Psoas muscle (tissue), 8 donors: Measurements from ENCODE around the gene SLC39A10. TPM values are rescaled to one million over a fixed set of nuclear protein-coding genes. Genes with fewer than 3 reads are reported as not detected.

ENCODE experiments used
- ATAC-seq, 4 donors: fragments of 200-7000 bp; cut with Tn5 transposase; one replicate each; pipeline ENCODE4 v1.9.1; 2020; ENCODE audit warnings: moderate library complexity in 3 of 4, mild to moderate bottlenecking in 2 of 4
- DNase-seq, 2 donors: peaks; one replicate each; pipeline ENCODE4 v3.0.0-alpha.2; 2020
- H3K27ac ChIP-seq: fragments of 200-600 bp; one replicate; pipeline ENCODE4 v1.8.0; 2022
- H3K27me3 ChIP-seq, 3 donors: fragments of 200-600 bp in 1 of 3; one replicate each; pipeline versions ENCODE4 v1.6.1 to v1.8.0; 2013 to 2022; ENCODE audit warnings: low read length in 2 of 3, mild to moderate bottlenecking in 2 of 3, moderate library complexity in 1 of 3; ENCODE audit not compliant: insufficient read depth in 3 of 3
- H3K36me3 ChIP-seq, 2 donors: fragments of 200-600 bp in 1 of 2; one replicate each; pipeline versions ENCODE4 v1.6.1 to v1.8.0; 2013 to 2022; ENCODE audit warnings: low read depth in 1 of 2, mild to moderate bottlenecking in 1 of 2, moderate library complexity in 1 of 2; ENCODE audit not compliant: insufficient read depth in 1 of 2
- H3K4me1 ChIP-seq: fragments of 200-600 bp; one replicate; pipeline ENCODE4 v1.8.0; 2022
- H3K4me3 ChIP-seq: fragments of 200-600 bp; one replicate; pipeline ENCODE4 v1.8.0; 2022; ENCODE audit warnings: mild to moderate bottlenecking
- H3K9me3 ChIP-seq: fragments of 200-600 bp; one replicate; pipeline ENCODE4 v1.8.0; 2022
- WGBS, 3 donors: extraction: QIAGEN DNeasy Blood & Tissue Kit; methylation state at CpG; one replicate each; pipeline versions ENCODE4 v1.1.6 to v1.1.7; 2013; 5-methylcytosine and 5-hydroxymethylcytosine counted together
- intact Hi-C, 2 donors: fragments of 100-400 bp; cut with DNase I; formaldehyde crosslinking; loops; one replicate each; pipeline versions ENCODE4 v1.11.0 to v1.14.2; 2022
- long read RNA-seq, 2 donors: library from polyadenylated mRNA; unstranded; transcript quantifications; one replicate each; pipeline ENCODE4 v2.0.0, GENCODE V29; 2021
- polyA plus RNA-seq, 3 donors: library from polyadenylated mRNA; stranded (reverse); fragments of 200-250 nt; gene quantifications; one replicate each; pipeline ENCODE4 v1.2.3, GENCODE V29; 2013
- total RNA-seq, 4 donors: library from RNA; stranded (reverse); fragmentation: NEBNext Ultra II Directional in 2 of 4; extraction: Animal tissue kit (Norgen Biotek cat#: 25700) in 2 of 4; gene quantifications; one replicate each; pipeline versions ENCODE4 v1.2.1 to v1.2.4, GENCODE V29; 2021 to 2023
- TF ChIP-seq, protein P1 (sequence below): fragments of 200-600 bp; IDR thresholded peaks from one replicate; pipeline ENCODE4 v1.8.0; 2022; ENCODE audit warnings: antibody characterized with exemption
- donor health status: healthy with polysubstance abuse.
- donor health status: DM: no; HTN: no; CAD: no; lungs with moderate emphysema.
- donor health status: Bipolar disorder and iron deficiency.
- donor health status: healthy.
- donor health status: DM: yes; HTN: yes; CAD: no.
- donor health status: DM: no; HTN: no; CAD: no.
- donor health status: DM: no; HTN: no; CAD: no.
- donor health status: DM: yes; HTN: yes; CAD: no.

SLC39A10 gene, protein sequence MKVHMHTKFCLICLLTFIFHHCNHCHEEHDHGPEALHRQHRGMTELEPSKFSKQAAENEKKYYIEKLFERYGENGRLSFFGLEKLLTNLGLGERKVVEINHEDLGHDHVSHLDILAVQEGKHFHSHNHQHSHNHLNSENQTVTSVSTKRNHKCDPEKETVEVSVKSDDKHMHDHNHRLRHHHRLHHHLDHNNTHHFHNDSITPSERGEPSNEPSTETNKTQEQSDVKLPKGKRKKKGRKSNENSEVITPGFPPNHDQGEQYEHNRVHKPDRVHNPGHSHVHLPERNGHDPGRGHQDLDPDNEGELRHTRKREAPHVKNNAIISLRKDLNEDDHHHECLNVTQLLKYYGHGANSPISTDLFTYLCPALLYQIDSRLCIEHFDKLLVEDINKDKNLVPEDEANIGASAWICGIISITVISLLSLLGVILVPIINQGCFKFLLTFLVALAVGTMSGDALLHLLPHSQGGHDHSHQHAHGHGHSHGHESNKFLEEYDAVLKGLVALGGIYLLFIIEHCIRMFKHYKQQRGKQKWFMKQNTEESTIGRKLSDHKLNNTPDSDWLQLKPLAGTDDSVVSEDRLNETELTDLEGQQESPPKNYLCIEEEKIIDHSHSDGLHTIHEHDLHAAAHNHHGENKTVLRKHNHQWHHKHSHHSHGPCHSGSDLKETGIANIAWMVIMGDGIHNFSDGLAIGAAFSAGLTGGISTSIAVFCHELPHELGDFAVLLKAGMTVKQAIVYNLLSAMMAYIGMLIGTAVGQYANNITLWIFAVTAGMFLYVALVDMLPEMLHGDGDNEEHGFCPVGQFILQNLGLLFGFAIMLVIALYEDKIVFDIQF
- total RNA-seq (1 to 10 TPM; 3.8 to 7.7 (median 6.3) TPM), polyA plus RNA-seq (1 to 10 TPM in 2 of 3 donors, under 1 TPM in 1; 0.98 to 2.2 (median 1.7) TPM)
- long read RNA-seq, donor 1, partial matches to known transcripts, result 1 of 2 reads
- long read RNA-seq, donor 1, other reads (novel, unspliced or antisense), result 1 of 2 reads
- long read RNA-seq, donor 2, full-length matches to known transcripts, result 1 of 2 reads
- long read RNA-seq, donor 2, partial matches to known transcripts, result 0 of 2 reads
- long read RNA-seq, donor 2, other reads (novel, unspliced or antisense), result 1 of 2 reads

DNA sequence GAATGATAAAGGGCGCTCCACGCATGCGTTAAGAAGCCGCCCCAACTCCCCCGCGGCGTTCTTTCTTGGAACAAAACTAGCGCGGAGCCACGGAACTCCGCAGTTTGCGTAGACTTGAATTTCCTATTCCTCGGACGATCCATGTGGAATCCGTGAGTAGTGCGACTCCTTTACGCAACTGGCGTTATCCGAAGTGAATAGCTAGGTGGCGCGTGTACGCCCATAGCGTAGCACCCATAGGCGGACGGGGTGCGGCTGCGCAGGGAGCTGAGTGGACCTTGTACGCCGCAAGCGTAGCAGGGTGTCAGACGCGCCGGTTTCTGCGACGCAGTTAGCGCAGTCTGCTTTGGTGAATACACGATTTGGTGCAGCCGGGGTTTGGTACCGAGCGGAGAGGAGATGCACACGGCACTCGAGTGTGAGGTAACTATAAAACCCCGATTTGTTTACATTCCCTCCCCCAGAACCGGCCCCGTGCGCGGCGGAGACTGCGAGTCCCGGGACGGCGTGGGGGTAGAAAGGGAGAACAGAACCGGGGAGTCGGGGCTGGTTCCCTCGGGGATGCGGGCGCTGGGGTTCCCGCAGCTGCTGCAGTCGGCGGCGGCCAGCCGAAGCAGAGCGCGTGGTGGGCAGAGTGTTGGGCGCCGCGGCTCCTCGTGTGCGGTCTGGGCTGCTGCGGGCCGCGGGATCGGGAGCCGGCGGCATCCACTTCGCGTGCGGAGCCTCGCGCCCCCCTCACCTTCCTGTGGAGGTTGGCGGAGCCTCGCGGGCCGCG, at the start of gene SLC39A10:
Gene SLC39A10, plus strand, starts transcription at position 368 of the 775 bp plus-strand sequence. CDS start 22,817 bp downstream, outside the sequence.
- 0% methylated on average over 73 to 85 of the region's 85 CpGs for WGBS, 3 donors

DNA sequence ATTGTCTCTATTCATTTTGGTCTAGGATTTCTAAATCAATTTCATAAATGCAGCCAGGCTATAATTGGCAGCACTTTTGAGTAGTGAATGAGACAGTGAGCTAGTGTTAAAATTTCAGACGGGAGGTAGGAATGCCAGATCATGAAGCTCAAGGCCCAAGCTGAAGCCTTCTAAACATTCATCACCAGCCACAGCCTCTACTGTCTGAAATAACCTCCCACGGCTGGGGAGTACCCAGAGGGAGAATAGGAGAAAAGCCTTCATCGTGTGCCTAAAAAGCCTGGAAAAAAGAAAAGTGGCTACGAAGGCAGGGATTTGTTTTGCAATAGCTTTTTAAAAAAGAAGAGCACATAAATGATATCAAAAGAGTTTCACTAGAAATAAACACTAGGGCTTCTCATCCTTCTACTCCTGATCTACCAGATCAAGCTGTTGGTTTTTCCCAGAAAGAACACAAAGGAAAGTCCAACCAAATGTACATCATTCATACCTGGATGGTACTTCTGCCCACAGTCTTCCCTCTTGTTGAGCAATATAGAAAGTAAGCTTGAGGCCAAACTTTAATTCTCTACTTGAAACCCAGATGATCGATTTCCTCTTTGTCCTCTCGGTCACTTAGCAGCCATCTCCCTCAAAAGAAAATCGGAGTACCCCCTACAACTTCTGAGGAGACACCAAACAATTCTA, 48.1 kb upstream of the SLC39A10 start:
- intact Hi-C loops, result no loop called here
- 63 to 69% (median 64%) methylated on average over 7 of the region's 7 CpGs for WGBS, 3 donors
- no peak overlapping the region for H3K27ac ChIP-seq

More for the DNA sequence above, at the start of gene SLC39A10:
- Histone ChIP-seq H3K27me3 (no peaks in the 10 kb centered on the region), H3K4me1 (peaks cover 25% of the 10 kb centered on the region), H3K4me3 (peak within 1 kb of the TSS; percentile 92), H3K36me3 (no peaks in the 10 kb centered on the region), H3K27ac (peak within 1 kb of the TSS; percentile 91), H3K9me3 (no peaks in the 10 kb centered on the region)
- DNase-seq, result peak; percentile 96 to 98
- intact Hi-C loops, result loop anchor here in 1 of 2 donors (5.0 kb wide), 1 partner anchor 80 kb away; no protein-coding TSS in a partner anchor
- peak; percentile 91 to 94 (median 92) for ATAC-seq
- TF ChIP-seq, protein P1, sequence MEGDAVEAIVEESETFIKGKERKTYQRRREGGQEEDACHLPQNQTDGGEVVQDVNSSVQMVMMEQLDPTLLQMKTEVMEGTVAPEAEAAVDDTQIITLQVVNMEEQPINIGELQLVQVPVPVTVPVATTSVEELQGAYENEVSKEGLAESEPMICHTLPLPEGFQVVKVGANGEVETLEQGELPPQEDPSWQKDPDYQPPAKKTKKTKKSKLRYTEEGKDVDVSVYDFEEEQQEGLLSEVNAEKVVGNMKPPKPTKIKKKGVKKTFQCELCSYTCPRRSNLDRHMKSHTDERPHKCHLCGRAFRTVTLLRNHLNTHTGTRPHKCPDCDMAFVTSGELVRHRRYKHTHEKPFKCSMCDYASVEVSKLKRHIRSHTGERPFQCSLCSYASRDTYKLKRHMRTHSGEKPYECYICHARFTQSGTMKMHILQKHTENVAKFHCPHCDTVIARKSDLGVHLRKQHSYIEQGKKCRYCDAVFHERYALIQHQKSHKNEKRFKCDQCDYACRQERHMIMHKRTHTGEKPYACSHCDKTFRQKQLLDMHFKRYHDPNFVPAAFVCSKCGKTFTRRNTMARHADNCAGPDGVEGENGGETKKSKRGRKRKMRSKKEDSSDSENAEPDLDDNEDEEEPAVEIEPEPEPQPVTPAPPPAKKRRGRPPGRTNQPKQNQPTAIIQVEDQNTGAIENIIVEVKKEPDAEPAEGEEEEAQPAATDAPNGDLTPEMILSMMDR, result no peak

DNA sequence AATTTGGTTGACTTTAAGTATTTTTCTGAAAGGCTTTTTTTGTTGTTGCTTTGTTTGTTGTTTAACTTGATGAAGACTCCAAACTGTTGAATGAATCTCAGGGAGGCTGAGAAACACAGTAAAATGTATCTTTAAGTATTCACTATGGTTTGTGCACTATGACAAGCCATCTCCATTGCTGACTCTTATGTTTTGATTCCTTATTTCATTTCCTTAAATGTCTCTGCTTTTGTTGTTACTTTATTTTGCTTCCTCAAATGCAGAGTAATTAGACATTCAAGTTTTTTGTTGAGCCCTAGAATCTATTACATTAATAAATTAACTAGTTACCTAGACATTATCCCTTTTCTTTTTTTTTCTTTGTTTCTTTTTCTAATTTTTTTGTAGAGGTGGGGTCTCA, 46.3 kb upstream of the SLC39A10 start:
- TF ChIP-seq, protein P1, result no peak
- Histone ChIP-seq H3K4me3 (no peak overlapping the region), H3K9me3 (no peaks in the 10 kb centered on the region), H3K27ac (no peak overlapping the region), H3K4me1 (no peaks in the 10 kb centered on the region), H3K36me3 (no peaks in the 10 kb centered on the region), H3K27me3 (no peaks in the 10 kb centered on the region)
- DNase-seq, result no peak
- no peak for ATAC-seq
- intact Hi-C loops, result no loop called here

More for the DNA sequence above, 48.1 kb upstream of the SLC39A10 start:
- ATAC-seq (no peak), DNase-seq (no peak)
- TF ChIP-seq, protein P1, result no peak
- no peaks in the 10 kb centered on the region for H3K4me1 ChIP-seq
- H3K9me3 ChIP-seq, result no peaks in the 10 kb centered on the region
- H3K27me3 ChIP-seq, result no peaks in the 10 kb centered on the region
- no peaks in the 10 kb centered on the region for H3K36me3 ChIP-seq
- H3K4me3 ChIP-seq, result no peak overlapping the region
